Pulmonary artery endothelial cell (primary cell): Measurements from ENCODE around the gene MLPH. TPM values are rescaled to one million over a fixed set of nuclear protein-coding genes. Genes with fewer than 3 reads are reported as not detected.
A peak's percentile ranks its signal among the peaks of the same experiment; 100 is the strongest.
"Not testable (repeated sequence)": the region's sequence is repeated elsewhere in the genome, so short reads cannot be mapped to it uniquely, and the experiment has no call there.

Experiments
- DNase-seq: peaks from one replicate; pipeline ENCODE4 v3.0.0-alpha.2; 2011; ENCODE audit warnings: low read depth, low spot score
- total RNA-seq: library from RNA; depleted of rRNA; stranded (reverse); fragments of >200 nt; gene quantifications from 2 replicates; pipeline ENCODE4 v1.2.3, GENCODE V29; 2014

MLPH gene
- total RNA-seq, 1 donor from 2014 or later, result not detected

GRCh38 chr2:237457388-237457941 lies 29.6 kb upstream of the MLPH start:
- no peak for DNase-seq

- DNase-seq, result no peak
Observed at GRCh38 chr2:237458519-237458918, 28.5 kb upstream of the MLPH start.

- DNase-seq, result no peak
Observed at GRCh38 chr2:237459226-237459625, 27.8 kb upstream of the MLPH start.

GRCh38 chr2:237459741-237460174 lies 27.3 kb upstream of the MLPH start:
- DNase-seq, result no peak

- DNase-seq, result no peak
Observed at GRCh38 chr2:237464757-237465391, 22.2 kb upstream of the MLPH start.

GRCh38 chr2:237465515-237466148 lies 21.4 kb upstream of the MLPH start:
- peak; percentile 70 for DNase-seq

GRCh38 chr2:237466211-237466610 lies 20.8 kb upstream of the MLPH start:
- DNase-seq, result no peak

GRCh38 chr2:237467447-237468179 lies 19.4 kb upstream of the MLPH start:
- no peak for DNase-seq

- not testable (repeated sequence) for DNase-seq
Observed at GRCh38 chr2:237469410-237469809, 17.6 kb upstream of the MLPH start.

GRCh38 chr2:237469849-237470248 lies 17.2 kb upstream of the MLPH start:
- DNase-seq, result no peak

- DNase-seq, result no peak
Observed at GRCh38 chr2:237470914-237471313, 16.1 kb upstream of the MLPH start.

GRCh38 chr2:237471438-237472186 lies 15.4 kb upstream of the MLPH start:
- DNase-seq, result no peak

- no peak for DNase-seq
Observed at GRCh38 chr2:237472187-237472712, 14.8 kb upstream of the MLPH start.

GRCh38 chr2:237472909-237473877 lies 13.9 kb upstream of the MLPH start:
- no peak for DNase-seq

- DNase-seq, result no peak
Observed at GRCh38 chr2:237473878-237474441, 13.1 kb upstream of the MLPH start.

GRCh38 chr2:237474442-237474911 lies 12.6 kb upstream of the MLPH start:
- DNase-seq, result no peak

- no peak for DNase-seq
Observed at GRCh38 chr2:237474931-237475703, 11.9 kb upstream of the MLPH start.

GRCh38 chr2:237475704-237476141 lies 11.3 kb upstream of the MLPH start:
- DNase-seq, result no peak

GRCh38 chr2:237478095-237478494 lies 9.0 kb upstream of the MLPH start:
- DNase-seq, result no peak
